RWPE2 (cell line): ENCODE data around the gene PTK6.
A peak's percentile ranks its signal among the peaks of the same experiment; 100 is the strongest.

Source experiments
- ATAC-seq: fragments of 200-7000 bp; cut with Tn5 transposase; 3 replicates; pipeline ENCODE4 v1.9.1; 2021; ENCODE audit warnings: low read depth
- DNase-seq: peaks from one replicate; pipeline ENCODE4 v3.0.0-alpha.2; 2020; ENCODE audit warnings: low spot score
- H3K27ac ChIP-seq: fragments of 450-650 bp; 2 replicates; pipeline ENCODE4 v1.5.1; 2017; ENCODE audit warnings: mild to moderate bottlenecking; ENCODE audit not compliant: poor library complexity, severe bottlenecking
- H3K27me3 ChIP-seq: fragments of 250-450 bp; sonication (Bioruptor Pico); 2 replicates; pipeline ENCODE4 v1.5.1; 2021; ENCODE audit warnings: mild to moderate bottlenecking, moderate library complexity; ENCODE audit not compliant: insufficient read depth, poor library complexity, severe bottlenecking
- H3K36me3 ChIP-seq: fragments of 250-450 bp; sonication (Bioruptor Pico); 2 replicates; pipeline ENCODE4 v1.5.1; 2020; ENCODE audit warnings: low read depth, mild to moderate bottlenecking, moderate library complexity
- H3K4me1 ChIP-seq: fragments of 250-450 bp; sonication (Bioruptor Pico); 2 replicates; pipeline ENCODE4 v1.5.1; 2021; ENCODE audit warnings: mild to moderate bottlenecking, moderate library complexity; ENCODE audit not compliant: insufficient read depth, poor library complexity, severe bottlenecking
- H3K4me3 ChIP-seq: fragments of 250-450 bp; sonication (Bioruptor Pico); 2 replicates; pipeline ENCODE4 v1.5.1; 2021; ENCODE audit warnings: mild to moderate bottlenecking, moderate library complexity; ENCODE audit not compliant: severe bottlenecking
- H3K9me3 ChIP-seq: fragments of 250-450 bp; sonication (Bioruptor Pico); 2 replicates; pipeline ENCODE4 v1.5.1; 2021; ENCODE audit warnings: mild to moderate bottlenecking, moderate library complexity; ENCODE audit not compliant: severe bottlenecking
- TF ChIP-seq, protein P1 (sequence below): fragments of 450-650 bp; IDR thresholded peaks from one replicate; pipeline ENCODE4 v1.5.1; 2017; ENCODE audit warnings: mild to moderate bottlenecking, moderate library complexity; ENCODE audit not compliant: poor library complexity, severe bottlenecking

The PTK6 gene

GRCh38 chr20:63478346-63479302 is 58.6 kb downstream of the PTK6 start:
- Histone ChIP-seq H3K9me3 (no peaks in the 10 kb centered on the region), H3K27me3 (peaks cover 32% of the 10 kb centered on the region), H3K4me3 (no peak overlapping the region), H3K27ac (no peak overlapping the region), H3K36me3 (no peaks in the 10 kb centered on the region), H3K4me1 (peaks cover 3% of the 10 kb centered on the region)
- ATAC-seq = no peak
- peak; percentile 85 for DNase-seq
- TF ChIP-seq, protein P1, sequence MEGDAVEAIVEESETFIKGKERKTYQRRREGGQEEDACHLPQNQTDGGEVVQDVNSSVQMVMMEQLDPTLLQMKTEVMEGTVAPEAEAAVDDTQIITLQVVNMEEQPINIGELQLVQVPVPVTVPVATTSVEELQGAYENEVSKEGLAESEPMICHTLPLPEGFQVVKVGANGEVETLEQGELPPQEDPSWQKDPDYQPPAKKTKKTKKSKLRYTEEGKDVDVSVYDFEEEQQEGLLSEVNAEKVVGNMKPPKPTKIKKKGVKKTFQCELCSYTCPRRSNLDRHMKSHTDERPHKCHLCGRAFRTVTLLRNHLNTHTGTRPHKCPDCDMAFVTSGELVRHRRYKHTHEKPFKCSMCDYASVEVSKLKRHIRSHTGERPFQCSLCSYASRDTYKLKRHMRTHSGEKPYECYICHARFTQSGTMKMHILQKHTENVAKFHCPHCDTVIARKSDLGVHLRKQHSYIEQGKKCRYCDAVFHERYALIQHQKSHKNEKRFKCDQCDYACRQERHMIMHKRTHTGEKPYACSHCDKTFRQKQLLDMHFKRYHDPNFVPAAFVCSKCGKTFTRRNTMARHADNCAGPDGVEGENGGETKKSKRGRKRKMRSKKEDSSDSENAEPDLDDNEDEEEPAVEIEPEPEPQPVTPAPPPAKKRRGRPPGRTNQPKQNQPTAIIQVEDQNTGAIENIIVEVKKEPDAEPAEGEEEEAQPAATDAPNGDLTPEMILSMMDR = no peak
